ENCODE data around the gene OR2T35. TPM values are rescaled to one million over a fixed set of nuclear protein-coding genes. Genes with fewer than 3 reads are reported as not detected.
A peak's percentile ranks its signal among the peaks of the same experiment; 100 is the strongest.
"Not testable (repeated sequence)": the region's sequence is repeated elsewhere in the genome, so short reads cannot be mapped to it uniquely, and the experiment has no call there.

The OR2T35 gene
- not detected in 2 replicates for total RNA-seq

DNA sequence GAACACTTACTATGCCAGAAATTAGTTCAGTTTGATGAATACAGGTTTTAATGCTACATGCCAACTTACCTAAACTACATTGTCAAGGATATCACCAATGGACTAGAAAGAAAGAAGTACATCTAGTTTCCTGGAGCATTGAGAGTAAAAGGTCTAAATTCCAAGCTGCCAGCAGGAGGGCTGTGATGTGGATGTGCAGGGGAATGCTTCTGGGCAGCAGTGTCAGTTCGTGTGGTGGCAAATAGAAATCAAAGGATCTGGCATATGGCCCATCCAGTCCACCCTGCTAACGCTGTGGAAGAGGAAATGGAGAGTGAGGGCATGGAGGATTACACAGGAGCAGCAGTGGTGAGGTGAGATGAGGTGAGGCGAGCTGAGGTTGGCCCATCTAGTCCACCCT, at the start of gene OR2T35:
Gene OR2T35 (minus strand): TSS at position 101 of the 400 bp plus-strand sequence. CDS start 6,020 bp downstream, outside the sequence.
- H3K27me3 ChIP-seq (ENCODE audit: control insufficient read depth, insufficient read depth, low read length); H3K4me3 ChIP-seq (ENCODE audit: low read depth, low read length); H3K36me3 ChIP-seq (ENCODE audit: control insufficient read depth, insufficient read depth, low read length); DNase-seq (ENCODE audit: low read depth): not testable (repeated sequence)
- FAIRE-seq: peak; percentile 72

- H3K36me3 ChIP-seq (ENCODE audit: control insufficient read depth, insufficient read depth, low read length): no peaks in the 10 kb centered on the region
- no peak for TF ChIP-seq CTCF (IDR thresholded peaks at IDR 0.05; ENCODE audit: insufficient read depth, low read length, severe bottlenecking)
- no peak overlapping the region for H3K4me3 ChIP-seq (ENCODE audit: low read depth, low read length)
- no peaks in the 10 kb centered on the region for H3K27me3 ChIP-seq (ENCODE audit: control insufficient read depth, insufficient read depth, low read length)
- FAIRE-seq: no peak
- DNase-seq (ENCODE audit: low read depth): no peak
Observed at GRCh38 chr1:248691567-248692155, 46.6 kb upstream of the OR2T35 start.

GRCh38 chr1:248688527-248689298, 43.6 kb upstream of the OR2T35 start:
- Histone ChIP-seq H3K36me3 (ENCODE audit: control insufficient read depth, insufficient read depth, low read length) (no peaks in the 10 kb centered on the region), H3K27me3 (ENCODE audit: control insufficient read depth, insufficient read depth, low read length) (no peaks in the 10 kb centered on the region), H3K4me3 (ENCODE audit: low read depth, low read length) (no peak overlapping the region)
- no peak for TF ChIP-seq CTCF (IDR thresholded peaks at IDR 0.05; ENCODE audit: insufficient read depth, low read length, severe bottlenecking)
- FAIRE-seq (no peak), DNase-seq (ENCODE audit: low read depth) (no peak)

DNA sequence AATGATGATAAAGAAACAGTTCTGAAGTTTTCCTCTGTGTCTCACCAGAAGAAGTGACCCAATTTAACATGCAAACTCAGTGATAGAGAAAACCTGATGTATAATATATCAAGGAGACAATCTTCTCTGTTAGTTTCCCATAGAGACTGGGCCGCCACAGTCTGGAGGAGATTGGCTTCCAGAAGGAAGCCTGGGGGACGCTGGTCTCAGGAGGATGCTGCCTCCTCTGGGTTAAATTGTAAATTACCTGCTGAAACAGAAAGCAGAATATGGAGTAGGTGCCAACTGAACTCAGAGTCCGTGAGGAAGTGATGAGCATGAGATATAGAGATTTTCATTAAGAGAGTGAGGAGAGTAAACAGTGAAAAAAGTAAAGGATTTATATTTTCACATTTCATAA, 41.7 kb upstream of the OR2T35 start:
- no peak for TF ChIP-seq CTCF (IDR thresholded peaks at IDR 0.05; ENCODE audit: insufficient read depth, low read length, severe bottlenecking)
- FAIRE-seq: no peak

GRCh38 chr1:248681651-248682050, 36.6 kb upstream of the OR2T35 start:
- no peak for DNase-seq (ENCODE audit: low read depth)
- no peak for FAIRE-seq

More for the DNA sequence above, 41.7 kb upstream of the OR2T35 start:
- no peaks in the 10 kb centered on the region for H3K27me3 ChIP-seq (ENCODE audit: control insufficient read depth, insufficient read depth, low read length)
- no peak for DNase-seq (ENCODE audit: low read depth)
- H3K4me3 ChIP-seq (ENCODE audit: low read depth, low read length): no peak overlapping the region
- H3K36me3 ChIP-seq (ENCODE audit: control insufficient read depth, insufficient read depth, low read length): no peaks in the 10 kb centered on the region

More at GRCh38 chr1:248681651-248682050, 36.6 kb upstream of the OR2T35 start:
- no peaks in the 10 kb centered on the region for H3K27me3 ChIP-seq (ENCODE audit: control insufficient read depth, insufficient read depth, low read length)
- no peak overlapping the region for H3K4me3 ChIP-seq (ENCODE audit: low read depth, low read length)
- TF ChIP-seq CTCF (IDR thresholded peaks at IDR 0.05; ENCODE audit: insufficient read depth, low read length, severe bottlenecking): no peak
- no peaks in the 10 kb centered on the region for H3K36me3 ChIP-seq (ENCODE audit: control insufficient read depth, insufficient read depth, low read length)
